WTC11 (cell line): ENCODE results near the gene FTSJ3. TPM values are rescaled to one million over a fixed set of nuclear protein-coding genes. Genes with fewer than 3 reads are reported as not detected.

ENCODE experiments used
- ATAC-seq: fragments of 200-7000 bp; cut with Tn5 transposase; 2 replicates; pipeline ENCODE4 v1.10.0; 2021; ENCODE audit warnings: mild to moderate bottlenecking, moderate library complexity
- CTCF ChIA-PET: fragments of 300-600 bp; sonication (Branson Sonifier 250); formaldehyde crosslinking; loops from one replicate; lab custom pipeline; 2021; ENCODE audit warnings: antibody characterized with exemption; lab: Charles Lee
- POLR2A ChIA-PET: fragments of 350-600 bp; sonication (Branson Sonifier 250); formaldehyde crosslinking; loops from one replicate; lab custom pipeline; 2021; ENCODE audit warnings: antibody characterized with exemption; lab: Charles Lee
- DNase-seq: peaks from one replicate; pipeline ENCODE4 v3.0.0; 2021; ENCODE audit warnings: low spot score
- H3K27ac Mint-ChIP-seq: 2 replicates; pipeline ENCODE4 v1.8.0; 2021; ENCODE audit warnings: mixed read lengths
- H3K27me3 Mint-ChIP-seq: 2 replicates; pipeline ENCODE4 v1.8.0; 2021; ENCODE audit warnings: low read depth, mild to moderate bottlenecking, moderate library complexity, mixed read lengths
- H3K36me3 Mint-ChIP-seq: 2 replicates; pipeline ENCODE4 v1.8.0; 2021; ENCODE audit warnings: mixed read lengths
- H3K4me1 Mint-ChIP-seq: 2 replicates; pipeline ENCODE4 v1.8.0; 2022; ENCODE audit warnings: mixed read lengths
- H3K4me3 Mint-ChIP-seq: 2 replicates; pipeline ENCODE4 v1.8.0; 2021; ENCODE audit warnings: mild to moderate bottlenecking, moderate library complexity, mixed read lengths
- H3K9me3 Mint-ChIP-seq: 2 replicates; pipeline ENCODE4 v1.8.0; 2021; ENCODE audit warnings: mixed read lengths
- ATF1 ChIP-seq: sonication (generic); formaldehyde crosslinking; IDR thresholded peaks from 2 replicates; pipeline ENCODE4 v1.8.1; 2023; ENCODE audit warnings: mild to moderate bottlenecking, moderate library complexity, missing genetic modification reagents
- ATF3 ChIP-seq: sonication (generic); formaldehyde crosslinking; conservative IDR thresholded peaks from 2 replicates; pipeline ENCODE4 v1.8.1; 2022; ENCODE audit warnings: mild to moderate bottlenecking, missing genetic modification reagents
- ETV6 ChIP-seq: sonication (generic); formaldehyde crosslinking; IDR thresholded peaks from 2 replicates; pipeline ENCODE4 v1.8.1; 2022; ENCODE audit warnings: mild to moderate bottlenecking, missing genetic modification reagents
- KAT7 ChIP-seq: sonication (generic); formaldehyde crosslinking; IDR thresholded peaks from 2 replicates; pipeline ENCODE4 v1.8.1; 2023; ENCODE audit warnings: missing genetic modification reagents, mild to moderate bottlenecking, borderline replicate concordance
- NFATC4 ChIP-seq: fragments of 250-450 bp; sonication (Bioruptor Pico); IDR thresholded peaks from 2 replicates; pipeline ENCODE4 v1.9.0; 2021; ENCODE audit warnings: mild to moderate bottlenecking
- NR2C2 ChIP-seq: sonication (generic); formaldehyde crosslinking; IDR thresholded peaks from 2 replicates; pipeline ENCODE4 v1.8.0; 2022; ENCODE audit warnings: mild to moderate bottlenecking, missing genetic modification reagents
- OVOL2 ChIP-seq: fragments of 250-450 bp; sonication (Bioruptor Pico); IDR thresholded peaks from 2 replicates; pipeline ENCODE4 v1.9.0; 2021; ENCODE audit warnings: mild to moderate bottlenecking, borderline replicate concordance
- SMAD4 ChIP-seq: sonication (generic); formaldehyde crosslinking; IDR thresholded peaks from 2 replicates; pipeline ENCODE4 v1.8.0; 2022; ENCODE audit warnings: mild to moderate bottlenecking, missing genetic modification reagents
- TCF7 ChIP-seq: sonication (generic); formaldehyde crosslinking; IDR thresholded peaks from 2 replicates; pipeline ENCODE4 v1.8.0; 2022; ENCODE audit warnings: mild to moderate bottlenecking, low read depth, missing genetic modification reagents, moderate library complexity
- ZNF219 ChIP-seq: sonication (generic); formaldehyde crosslinking; IDR thresholded peaks from 2 replicates; pipeline ENCODE4 v1.8.0; 2023; ENCODE audit warnings: missing genetic modification reagents, mild to moderate bottlenecking, borderline replicate concordance
- total RNA-seq: library from RNA; stranded (reverse); gene quantifications from 3 replicates; pipeline ENCODE4 v1.2.3, GENCODE V29; 2021
- TF ChIP-seq, protein P1 (sequence below): sonication (generic); formaldehyde crosslinking; IDR thresholded peaks from 2 replicates; pipeline ENCODE4 v1.8.0; 2022; ENCODE audit warnings: mild to moderate bottlenecking, missing genetic modification reagents
- TF ChIP-seq, protein P2 (sequence below): sonication (generic); formaldehyde crosslinking; IDR thresholded peaks from 2 replicates; pipeline ENCODE4 v1.8.1; 2022; ENCODE audit warnings: low read depth, mild to moderate bottlenecking, moderate library complexity, missing genetic modification reagents, borderline replicate concordance
- TF ChIP-seq, protein P3 (sequence below): fragments of 250-450 bp; sonication (Bioruptor Pico); IDR thresholded peaks from 2 replicates; pipeline ENCODE4 v1.9.0; 2021; ENCODE audit warnings: mild to moderate bottlenecking
- TF ChIP-seq, protein P4 (sequence below): sonication (generic); formaldehyde crosslinking; IDR thresholded peaks from 2 replicates; pipeline ENCODE4 v1.8.1; 2023; ENCODE audit warnings: mild to moderate bottlenecking, missing genetic modification reagents
- TF ChIP-seq, protein P5 (sequence below): sonication (generic); formaldehyde crosslinking; IDR thresholded peaks from 2 replicates; pipeline ENCODE4 v1.8.0; 2023; ENCODE audit warnings: missing genetic modification reagents

FTSJ3 gene
- total RNA-seq, 1 experiment from 2014 or later: 62.1 TPM

DNA sequence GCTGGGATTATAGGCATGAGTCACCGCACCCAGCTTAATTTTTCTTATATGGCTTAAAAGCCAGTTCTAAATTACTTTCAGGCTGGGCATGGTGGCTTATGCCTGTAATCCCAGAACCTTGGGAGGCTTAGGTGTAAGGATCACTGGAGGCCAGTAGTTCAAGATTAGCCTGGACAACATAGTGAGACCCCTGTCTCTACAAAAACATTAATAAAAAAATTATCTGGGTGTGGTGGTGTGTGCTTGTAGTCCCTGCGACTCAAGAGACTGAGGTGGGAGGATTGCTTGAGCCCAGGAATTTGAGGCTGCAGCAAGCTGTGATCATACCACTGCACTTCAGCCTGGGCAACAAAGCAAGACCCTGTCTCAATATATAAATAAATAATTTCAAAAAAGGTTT, 25.8 kb upstream of the FTSJ3 start (continued):
- TF ChIP-seq ZNF219: no peak
- no peak for TF ChIP-seq ATF3
- no peak for TF ChIP-seq OVOL2 (CRISPR knock-in tag)
- TF ChIP-seq SMAD4 (CRISPR knock-in tag): no peak
- no peak for TF ChIP-seq ETV6
- TF ChIP-seq, protein P1, sequence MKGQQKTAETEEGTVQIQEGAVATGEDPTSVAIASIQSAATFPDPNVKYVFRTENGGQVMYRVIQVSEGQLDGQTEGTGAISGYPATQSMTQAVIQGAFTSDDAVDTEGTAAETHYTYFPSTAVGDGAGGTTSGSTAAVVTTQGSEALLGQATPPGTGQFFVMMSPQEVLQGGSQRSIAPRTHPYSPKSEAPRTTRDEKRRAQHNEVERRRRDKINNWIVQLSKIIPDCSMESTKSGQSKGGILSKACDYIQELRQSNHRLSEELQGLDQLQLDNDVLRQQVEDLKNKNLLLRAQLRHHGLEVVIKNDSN (CRISPR knock-in tag): no peak

DNA sequence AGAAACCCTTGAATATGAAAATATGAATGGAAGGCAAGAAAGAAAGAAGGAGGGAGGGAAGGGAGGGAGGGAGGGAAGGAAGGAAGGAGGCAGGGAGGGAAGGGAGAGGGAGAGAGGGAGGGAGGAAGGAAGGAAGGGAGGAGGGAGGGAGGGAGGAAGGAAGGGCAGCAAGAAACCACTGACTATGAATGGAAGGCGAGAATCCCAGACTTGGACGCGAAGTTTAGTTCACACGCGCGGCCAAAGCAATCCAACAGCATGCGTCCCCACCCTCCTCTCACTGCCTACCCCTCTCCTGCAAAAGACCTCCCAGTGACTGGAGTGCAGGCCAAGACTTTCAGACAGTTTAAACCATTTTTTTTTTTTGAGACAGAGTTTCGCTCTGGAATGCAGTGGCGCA, 22.9 kb upstream of the FTSJ3 start:
- ATAC-seq: no peak
- no peaks in the 10 kb centered on the region for H3K4me1 Mint-ChIP-seq
- POLR2A ChIA-PET: no interaction called here
- H3K27ac Mint-ChIP-seq: no peak overlapping the region
- peaks cover 12% of the 10 kb centered on the region for H3K9me3 Mint-ChIP-seq
- TF ChIP-seq NR2C2 (CRISPR knock-in tag): no peak
- TF ChIP-seq, protein P2, sequence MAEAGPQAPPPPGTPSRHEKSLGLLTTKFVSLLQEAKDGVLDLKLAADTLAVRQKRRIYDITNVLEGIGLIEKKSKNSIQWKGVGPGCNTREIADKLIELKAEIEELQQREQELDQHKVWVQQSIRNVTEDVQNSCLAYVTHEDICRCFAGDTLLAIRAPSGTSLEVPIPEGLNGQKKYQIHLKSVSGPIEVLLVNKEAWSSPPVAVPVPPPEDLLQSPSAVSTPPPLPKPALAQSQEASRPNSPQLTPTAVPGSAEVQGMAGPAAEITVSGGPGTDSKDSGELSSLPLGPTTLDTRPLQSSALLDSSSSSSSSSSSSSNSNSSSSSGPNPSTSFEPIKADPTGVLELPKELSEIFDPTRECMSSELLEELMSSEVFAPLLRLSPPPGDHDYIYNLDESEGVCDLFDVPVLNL (CRISPR knock-in tag): no peak
- TF ChIP-seq, protein P3, sequence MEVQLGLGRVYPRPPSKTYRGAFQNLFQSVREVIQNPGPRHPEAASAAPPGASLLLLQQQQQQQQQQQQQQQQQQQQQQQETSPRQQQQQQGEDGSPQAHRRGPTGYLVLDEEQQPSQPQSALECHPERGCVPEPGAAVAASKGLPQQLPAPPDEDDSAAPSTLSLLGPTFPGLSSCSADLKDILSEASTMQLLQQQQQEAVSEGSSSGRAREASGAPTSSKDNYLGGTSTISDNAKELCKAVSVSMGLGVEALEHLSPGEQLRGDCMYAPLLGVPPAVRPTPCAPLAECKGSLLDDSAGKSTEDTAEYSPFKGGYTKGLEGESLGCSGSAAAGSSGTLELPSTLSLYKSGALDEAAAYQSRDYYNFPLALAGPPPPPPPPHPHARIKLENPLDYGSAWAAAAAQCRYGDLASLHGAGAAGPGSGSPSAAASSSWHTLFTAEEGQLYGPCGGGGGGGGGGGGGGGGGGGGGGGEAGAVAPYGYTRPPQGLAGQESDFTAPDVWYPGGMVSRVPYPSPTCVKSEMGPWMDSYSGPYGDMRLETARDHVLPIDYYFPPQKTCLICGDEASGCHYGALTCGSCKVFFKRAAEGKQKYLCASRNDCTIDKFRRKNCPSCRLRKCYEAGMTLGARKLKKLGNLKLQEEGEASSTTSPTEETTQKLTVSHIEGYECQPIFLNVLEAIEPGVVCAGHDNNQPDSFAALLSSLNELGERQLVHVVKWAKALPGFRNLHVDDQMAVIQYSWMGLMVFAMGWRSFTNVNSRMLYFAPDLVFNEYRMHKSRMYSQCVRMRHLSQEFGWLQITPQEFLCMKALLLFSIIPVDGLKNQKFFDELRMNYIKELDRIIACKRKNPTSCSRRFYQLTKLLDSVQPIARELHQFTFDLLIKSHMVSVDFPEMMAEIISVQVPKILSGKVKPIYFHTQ (CRISPR knock-in tag): no peak
- no peak for TF ChIP-seq TCF7 (CRISPR knock-in tag)
- no peak for TF ChIP-seq NFATC4 (CRISPR knock-in tag)
- no peak for TF ChIP-seq ATF1
- TF ChIP-seq, protein P4, sequence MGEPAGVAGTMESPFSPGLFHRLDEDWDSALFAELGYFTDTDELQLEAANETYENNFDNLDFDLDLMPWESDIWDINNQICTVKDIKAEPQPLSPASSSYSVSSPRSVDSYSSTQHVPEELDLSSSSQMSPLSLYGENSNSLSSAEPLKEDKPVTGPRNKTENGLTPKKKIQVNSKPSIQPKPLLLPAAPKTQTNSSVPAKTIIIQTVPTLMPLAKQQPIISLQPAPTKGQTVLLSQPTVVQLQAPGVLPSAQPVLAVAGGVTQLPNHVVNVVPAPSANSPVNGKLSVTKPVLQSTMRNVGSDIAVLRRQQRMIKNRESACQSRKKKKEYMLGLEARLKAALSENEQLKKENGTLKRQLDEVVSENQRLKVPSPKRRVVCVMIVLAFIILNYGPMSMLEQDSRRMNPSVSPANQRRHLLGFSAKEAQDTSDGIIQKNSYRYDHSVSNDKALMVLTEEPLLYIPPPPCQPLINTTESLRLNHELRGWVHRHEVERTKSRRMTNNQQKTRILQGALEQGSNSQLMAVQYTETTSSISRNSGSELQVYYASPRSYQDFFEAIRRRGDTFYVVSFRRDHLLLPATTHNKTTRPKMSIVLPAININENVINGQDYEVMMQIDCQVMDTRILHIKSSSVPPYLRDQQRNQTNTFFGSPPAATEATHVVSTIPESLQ (CRISPR knock-in tag): no peak
- TF ChIP-seq, protein P5, sequence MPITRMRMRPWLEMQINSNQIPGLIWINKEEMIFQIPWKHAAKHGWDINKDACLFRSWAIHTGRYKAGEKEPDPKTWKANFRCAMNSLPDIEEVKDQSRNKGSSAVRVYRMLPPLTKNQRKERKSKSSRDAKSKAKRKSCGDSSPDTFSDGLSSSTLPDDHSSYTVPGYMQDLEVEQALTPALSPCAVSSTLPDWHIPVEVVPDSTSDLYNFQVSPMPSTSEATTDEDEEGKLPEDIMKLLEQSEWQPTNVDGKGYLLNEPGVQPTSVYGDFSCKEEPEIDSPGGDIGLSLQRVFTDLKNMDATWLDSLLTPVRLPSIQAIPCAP (CRISPR knock-in tag): no peak
- TF ChIP-seq KAT7 (CRISPR knock-in tag): no peak
- peaks cover 91% of the 10 kb centered on the region for H3K27me3 Mint-ChIP-seq
- no peak overlapping the region for H3K4me3 Mint-ChIP-seq
- CTCF ChIA-PET: interaction anchor here (1.7 kb wide), 1 partner anchor 16 kb away, joined by 5 read pairs; no protein-coding TSS in a partner anchor
- DNase-seq: no peak
- peaks cover 6% of the 10 kb centered on the region for H3K36me3 Mint-ChIP-seq
